IMR-90 (cell line): ENCODE data around the gene KIF1A. TPM values are rescaled to one million over a fixed set of nuclear protein-coding genes. Genes with fewer than 3 reads are reported as not detected.

Source experiments
- ATAC-seq: fragments of 200-7000 bp; cut with Tn5 transposase; 2 replicates; pipeline ENCODE4 v1.9.1; 2020; ENCODE audit warnings: low read depth, mild to moderate bottlenecking, moderate library complexity
- BruUV-seq: library from RNA; stranded (reverse); fragments of 400-500 nt; replicated peaks from 2 replicates; lab custom pipeline; 2021; lab: Mats Ljungman, UMichigan
- CTCF ChIA-PET: fragments of 300-600 bp; formaldehyde crosslinking; extraction: SDS; loops from one replicate; lab custom pipeline; 2021; ENCODE audit warnings: antibody characterized with exemption; lab: Yijun Ruan, JAX
- POLR2A ChIA-PET: fragments of 300-600 bp; sonication (Branson Sonifier 250); formaldehyde crosslinking; loops from one replicate; lab custom pipeline; 2022; ENCODE audit warnings: antibody characterized with exemption; ENCODE audit not compliant: unreplicated experiment; lab: Charles Lee
- DNase-seq: peaks from one replicate; pipeline ENCODE4 v3.0.0; 2013
- H2AFZ ChIP-seq: replicated peaks from 2 replicates; pipeline ENCODE3; 2013; ENCODE audit warnings: low read length, mild to moderate bottlenecking; ENCODE audit not compliant: poor library complexity
- H2AK5ac ChIP-seq: 2 replicates; pipeline ENCODE4 v1.6.1; 2013; ENCODE audit warnings: low read depth, low read length, inconsistent platforms
- H2AK9ac ChIP-seq: replicated peaks from 2 replicates; pipeline ENCODE3; 2013; ENCODE audit warnings: mild to moderate bottlenecking, low read depth, low read length, moderate library complexity; ENCODE audit not compliant: poor library complexity
- H2BK120ac ChIP-seq: 2 replicates; pipeline ENCODE4 v1.6.1; 2013; ENCODE audit warnings: low read depth, low read length, inconsistent platforms
- H2BK15ac ChIP-seq: 3 replicates; pipeline ENCODE4 v1.6.1; 2013; ENCODE audit warnings: low read depth, low read length, inconsistent platforms
- H2BK20ac ChIP-seq: 2 replicates; pipeline ENCODE4 v1.6.1; 2013; ENCODE audit warnings: low read depth, mild to moderate bottlenecking, inconsistent platforms, low read length, moderate library complexity
- H2BK5ac ChIP-seq: 2 replicates; pipeline ENCODE4 v1.6.1; 2013; ENCODE audit warnings: mild to moderate bottlenecking, low read depth, low read length, inconsistent platforms; ENCODE audit not compliant: poor library complexity, severe bottlenecking
- H3K14ac ChIP-seq: replicated peaks from 2 replicates; pipeline ENCODE4 v1.6.1; 2013; ENCODE audit warnings: low read depth, low read length, inconsistent platforms
- H3K18ac ChIP-seq: 2 replicates; pipeline ENCODE4 v1.6.1; 2013; ENCODE audit warnings: low read depth, low read length, control low read depth
- H3K23ac ChIP-seq: 2 replicates; pipeline ENCODE4 v1.6.1; 2013; ENCODE audit warnings: low read depth, low read length, inconsistent platforms
- H3K27ac ChIP-seq: 2 replicates; pipeline ENCODE4 v1.5.1; 2013; ENCODE audit warnings: mild to moderate bottlenecking, control low read depth, low read length; ENCODE audit not compliant: insufficient read depth
- H3K27me3 ChIP-seq: 2 replicates; pipeline ENCODE4 v1.6.1; 2013; ENCODE audit warnings: low read length; ENCODE audit not compliant: control insufficient read depth, insufficient read depth
- H3K36me3 ChIP-seq: 2 replicates; pipeline ENCODE4 v1.6.1; 2013; ENCODE audit warnings: low read length, mixed read lengths; ENCODE audit not compliant: control insufficient read depth, insufficient read depth
- H3K4ac ChIP-seq: 2 replicates; pipeline ENCODE4 v1.6.1; 2013; ENCODE audit warnings: low read depth, low read length, inconsistent platforms
- H3K4me1 ChIP-seq: 2 replicates; pipeline ENCODE4 v1.6.1; 2013; ENCODE audit warnings: low read length, mixed read lengths; ENCODE audit not compliant: control insufficient read depth, insufficient read depth
- H3K4me2 ChIP-seq: 2 replicates; pipeline ENCODE4 v1.6.1; 2013; ENCODE audit warnings: low read depth, mild to moderate bottlenecking, control low read depth, low read length, moderate library complexity
- H3K4me3 ChIP-seq: 2 replicates; pipeline ENCODE4 v1.5.1; 2013; ENCODE audit warnings: low read depth, mild to moderate bottlenecking, control low read depth, low read length, moderate library complexity; ENCODE audit not compliant: insufficient read depth
- H3K56ac ChIP-seq: 2 replicates; pipeline ENCODE4 v1.6.1; 2013; ENCODE audit warnings: low read length, inconsistent platforms; ENCODE audit not compliant: insufficient read depth; ENCODE audit errors: extremely low read depth
- H3K79me1 ChIP-seq, 2 experiments: 2 replicates each; pipeline ENCODE4 v1.6.1; 2013; ENCODE audit warnings: low read length in 2 of 2, inconsistent platforms in 1 of 2, low read depth in 1 of 2
- H3K9ac ChIP-seq: 2 replicates; pipeline ENCODE4 v1.6.1; 2013; ENCODE audit warnings: low read depth, low read length, control low read depth
- H3K9me1 ChIP-seq: 2 replicates; pipeline ENCODE4 v1.6.1; 2013; ENCODE audit warnings: low read length, inconsistent platforms; ENCODE audit not compliant: insufficient read depth
- H3K9me3 ChIP-seq: 2 replicates; pipeline ENCODE4 v1.6.1; 2013; ENCODE audit warnings: low read length; ENCODE audit not compliant: control insufficient read depth, insufficient read depth
- H4K20me1 ChIP-seq: 2 replicates; pipeline ENCODE4 v1.6.1; 2013; ENCODE audit warnings: low read length, inconsistent platforms; ENCODE audit not compliant: insufficient read depth
- H4K5ac ChIP-seq: 2 replicates; pipeline ENCODE4 v1.6.1; 2013; ENCODE audit warnings: mild to moderate bottlenecking, low read depth, low read length, control low read depth
- H4K8ac ChIP-seq, 2 experiments: 2 replicates each; pipeline ENCODE4 v1.6.1; 2013; ENCODE audit warnings: low read depth in 2 of 2, low read length in 2 of 2, control low read depth in 1 of 2, inconsistent platforms in 1 of 2
- H4K91ac ChIP-seq: 2 replicates; pipeline ENCODE4 v1.6.1; 2013; ENCODE audit warnings: low read depth, low read length, inconsistent platforms; ENCODE audit not compliant: insufficient read depth
- CEBPB ChIP-seq: IDR thresholded peaks from 2 replicates; pipeline ENCODE4 v1.6.1; 2012; ENCODE audit warnings: low read depth, low read length, improper control_type of control experiment
- CHD1 ChIP-seq: IDR thresholded peaks from 2 replicates; pipeline ENCODE4 v1.6.1; 2012; ENCODE audit warnings: low read depth, low read length, improper control_type of control experiment
- CTCF ChIP-seq: conservative IDR thresholded peaks from 2 replicates; pipeline ENCODE4 v1.5.1; 2012; ENCODE audit warnings: mild to moderate bottlenecking, low read depth, low read length, improper control_type of control experiment
- ELK1 ChIP-seq: fragments of 150-350 bp; IDR thresholded peaks from 2 replicates; pipeline ENCODE4 v1.6.1; 2016; ENCODE audit warnings: low read depth, mild to moderate bottlenecking, low read length, moderate library complexity, borderline replicate concordance
- FOS ChIP-seq: fragments of 150-350 bp; IDR thresholded peaks from 2 replicates; pipeline ENCODE4 v1.6.1; 2016; ENCODE audit warnings: low read depth, low read length
- MAFK ChIP-seq: IDR thresholded peaks from 2 replicates; pipeline ENCODE4 v1.6.1; 2012; ENCODE audit warnings: low read depth, low read length, improper control_type of control experiment
- MAZ ChIP-seq: IDR thresholded peaks from 2 replicates; pipeline ENCODE4 v1.6.1; 2012; ENCODE audit warnings: low read depth, mild to moderate bottlenecking, low read length, improper control_type of control experiment, moderate library complexity, borderline replicate concordance
- MXI1 ChIP-seq: IDR thresholded peaks from 2 replicates; pipeline ENCODE4 v1.6.1; 2012; ENCODE audit warnings: low read depth, mild to moderate bottlenecking, low read length, moderate library complexity, borderline replicate concordance
- NFE2L2 ChIP-seq: fragments of 150-350 bp; IDR thresholded peaks from 2 replicates; pipeline ENCODE4 v1.6.1; 2016; ENCODE audit warnings: low read depth, mild to moderate bottlenecking, low read length
- POLR2A ChIP-seq: IDR thresholded peaks from 2 replicates; pipeline ENCODE4 v1.6.1; 2012; ENCODE audit warnings: mild to moderate bottlenecking, low read depth, low read length
- RAD21 ChIP-seq: IDR thresholded peaks from 2 replicates; pipeline ENCODE4 v1.6.1; 2012; ENCODE audit warnings: low read length, improper control_type of control experiment
- RCOR1 ChIP-seq: IDR thresholded peaks from 2 replicates; pipeline ENCODE4 v1.6.1; 2012; ENCODE audit warnings: mild to moderate bottlenecking, low read length, improper control_type of control experiment; ENCODE audit not compliant: insufficient replicate concordance
- RFX5 ChIP-seq: IDR thresholded peaks from 2 replicates; pipeline ENCODE4 v1.8.0; 2012; ENCODE audit warnings: low read depth, mild to moderate bottlenecking, low read length, moderate library complexity
- USF2 ChIP-seq: fragments of 150-350 bp; IDR thresholded peaks from 2 replicates; pipeline ENCODE4 v1.6.1; 2017; ENCODE audit warnings: mild to moderate bottlenecking, antibody characterized with exemption, low read length, low read depth
- WGBS, 2 experiments: methylation state at CpG; one replicate each; pipeline versions ENCODE4 v1.1.5 to v1.1.7; 2013; ENCODE audit warnings: missing lambda C conversion rate in 2 of 2; ENCODE audit not compliant: insufficient read length in 1 of 2; ENCODE audit errors: extremely low coverage in 2 of 2; 5-methylcytosine and 5-hydroxymethylcytosine counted together
- dilution Hi-C: fragments of 300-500 bp; cut with HindIII; formaldehyde crosslinking; loops from one replicate; pipeline ENCODE4 v1.14.3; 2018; ENCODE audit warnings: low sequenced_read_pairs; ENCODE audit not compliant: unreplicated experiment
- in situ Hi-C: fragments of 300-500 bp; cut with MboI; formaldehyde crosslinking; loops from 3 replicates; pipeline ENCODE4 v1.14.3; 2019; ENCODE audit warnings: low sequenced_read_pairs, inconsistent platforms, mixed read lengths
- intact Hi-C: fragments of 100-400 bp; cut with micrococcal nuclease; formaldehyde crosslinking; loops from 2 replicates; pipeline ENCODE4 v1.10.0; 2022
- polyA plus RNA-seq, 3 experiments: library from polyadenylated mRNA; depleted of rRNA; stranded (reverse); fragments of >200 nt; gene quantifications; 2 replicates each; pipeline ENCODE4 v1.2.3, GENCODE V29; 2012; ENCODE audit warnings: low replicate concordance in 1 of 3
- total RNA-seq: library from RNA; depleted of rRNA; stranded (reverse); fragments of >200 nt; gene quantifications from 2 replicates; pipeline ENCODE4 v1.2.3, GENCODE V29; 2012

Gene KIF1A
- total and polyA plus RNA-seq, 2 of the 4 experiments (the other 2 are of a cell fraction) = under 0.01 TPM; not detected in 1

GRCh38 chr2:240701736-240702639 lies 118.0 kb downstream of the KIF1A start:
- intact Hi-C loops (loop anchor here (5.0 kb wide), 1 partner anchor 190 kb away; no protein-coding TSS in a partner anchor), dilution Hi-C loops (no loop called here), in situ Hi-C loops (no loop called here)
- H3K4me1 ChIP-seq = no peaks in the 10 kb centered on the region
- peaks cover 21% of the 10 kb centered on the region for H3K27me3 ChIP-seq
- H3K79me1 ChIP-seq = no peaks in the 10 kb centered on the region
- no peak overlapping the region for H3K18ac ChIP-seq
- H4K8ac ChIP-seq = no peak overlapping the region
- BruUV-seq = no TSS peak
- H2BK120ac ChIP-seq = no peak overlapping the region
- no peak overlapping the region for H4K5ac ChIP-seq
- no peak overlapping the region for H3K4ac ChIP-seq
- no peak overlapping the region for H3K23ac ChIP-seq
- 82% methylated on average over 6 of the region's 30 CpGs; no CpG with 5 or more reads in 1 of the 2 experiments for WGBS, 2 experiments
- no peak overlapping the region for H2AK5ac ChIP-seq
- no peak overlapping the region for H4K91ac ChIP-seq
- no peaks in the 10 kb centered on the region for H4K20me1 ChIP-seq
- H2BK20ac ChIP-seq = no peak overlapping the region
- DNase-seq (no peak), ATAC-seq (no peak)
- H3K9me1 ChIP-seq = no peaks in the 10 kb centered on the region
- H3K4me3 ChIP-seq = no peak overlapping the region
- TF ChIP-seq MAFK (no peak), CEBPB (no peak), NFE2L2 (no peak), CHD1 (no peak), RAD21 (no peak), POLR2A (no peak), FOS (no peak), RCOR1 (no peak), CTCF (no peak), ELK1 (no peak), USF2 (no peak), RFX5 (no peak), MAZ (no peak), MXI1 (no peak)
- H2BK15ac ChIP-seq = no peak overlapping the region
- ChIA-PET CTCF (no interaction called here), POLR2A (no interaction called here)
- H2BK5ac ChIP-seq = no peak overlapping the region
- no peak overlapping the region for H3K4me2 ChIP-seq
- H3K14ac ChIP-seq = no peak overlapping the region
- H3K9ac ChIP-seq = no peak overlapping the region
- H3K36me3 ChIP-seq = no peaks in the 10 kb centered on the region
- H3K56ac ChIP-seq = no peak overlapping the region
- no peak overlapping the region for H2AK9ac ChIP-seq
- no peak overlapping the region for H3K27ac ChIP-seq
- no peak overlapping the region for H2AFZ ChIP-seq
- no peaks in the 10 kb centered on the region for H3K9me3 ChIP-seq
